ENCODE data around the gene KRT85. TPM values are rescaled to one million over a fixed set of nuclear protein-coding genes. Genes with fewer than 3 reads are reported as not detected.

The KRT85 gene
- total RNA-seq, 1 experiment from 2014 or later = not detected

DNA sequence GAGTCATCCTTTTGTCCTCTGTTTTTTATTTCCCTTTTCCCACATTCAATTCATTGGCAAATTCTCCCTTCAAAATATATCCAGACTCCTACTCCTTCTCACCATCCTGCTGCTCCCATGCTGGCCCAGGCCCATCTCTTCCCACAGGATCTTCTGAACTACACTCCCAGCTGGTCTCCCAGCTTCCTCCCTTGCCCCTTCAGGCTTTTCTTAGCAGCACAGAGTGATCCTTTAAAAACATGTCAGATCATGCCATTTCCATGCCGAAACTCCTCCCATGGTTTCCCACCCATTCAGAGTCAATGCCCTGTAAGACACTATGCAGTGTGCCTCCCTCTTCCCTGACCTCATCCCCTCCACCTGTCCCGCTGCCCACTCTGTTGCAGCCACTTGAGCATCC is 20.6 kb upstream of the KRT85 start:
- intact Hi-C loops (cut with micrococcal nuclease; ENCODE audit: unreplicated experiment) = no loop called here
- no TSS peak for BruUV-seq (replicated peaks)

DNA sequence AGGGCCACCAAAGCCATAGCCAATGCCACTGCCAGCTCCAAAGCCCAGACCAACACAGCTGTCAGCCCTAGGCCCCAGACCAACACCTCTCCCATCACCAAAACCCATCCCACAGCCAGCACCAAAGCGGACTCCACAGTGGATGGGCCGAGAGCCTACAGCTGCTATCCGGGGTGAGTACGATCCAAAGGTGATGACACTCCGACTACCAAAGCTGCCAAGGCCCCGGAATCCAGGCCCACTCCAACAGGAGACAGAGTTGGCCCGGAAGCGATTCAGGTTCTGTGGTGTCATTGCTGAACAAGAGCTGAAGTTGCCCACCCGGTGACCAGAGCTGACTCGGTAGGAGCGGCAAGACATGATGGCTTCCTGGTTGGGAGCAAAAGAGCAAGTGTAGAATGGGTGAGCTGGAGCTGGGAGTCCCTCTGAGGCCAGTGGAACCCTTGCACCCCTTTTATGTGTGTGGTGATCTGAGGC is 18.0 kb upstream of the KRT85 start, which contains the start of gene KRT84:
TSS of gene KRT84 (minus strand) at position 427 of the 477 bp plus-strand sequence. CDS start at position 360, 67 bp downstream.
- no TSS peak for BruUV-seq (replicated peaks)
- H3K9me3 ChIP-seq (ENCODE audit: insufficient read depth, low read depth) = no peaks in the 10 kb centered on the region
- no peak within 1 kb of the TSS for H3K27ac ChIP-seq
- TF ChIP-seq EZH2 (IDR thresholded peaks at IDR 0.05; ENCODE audit: low read depth) = no peak
- TF ChIP-seq, protein P1, sequence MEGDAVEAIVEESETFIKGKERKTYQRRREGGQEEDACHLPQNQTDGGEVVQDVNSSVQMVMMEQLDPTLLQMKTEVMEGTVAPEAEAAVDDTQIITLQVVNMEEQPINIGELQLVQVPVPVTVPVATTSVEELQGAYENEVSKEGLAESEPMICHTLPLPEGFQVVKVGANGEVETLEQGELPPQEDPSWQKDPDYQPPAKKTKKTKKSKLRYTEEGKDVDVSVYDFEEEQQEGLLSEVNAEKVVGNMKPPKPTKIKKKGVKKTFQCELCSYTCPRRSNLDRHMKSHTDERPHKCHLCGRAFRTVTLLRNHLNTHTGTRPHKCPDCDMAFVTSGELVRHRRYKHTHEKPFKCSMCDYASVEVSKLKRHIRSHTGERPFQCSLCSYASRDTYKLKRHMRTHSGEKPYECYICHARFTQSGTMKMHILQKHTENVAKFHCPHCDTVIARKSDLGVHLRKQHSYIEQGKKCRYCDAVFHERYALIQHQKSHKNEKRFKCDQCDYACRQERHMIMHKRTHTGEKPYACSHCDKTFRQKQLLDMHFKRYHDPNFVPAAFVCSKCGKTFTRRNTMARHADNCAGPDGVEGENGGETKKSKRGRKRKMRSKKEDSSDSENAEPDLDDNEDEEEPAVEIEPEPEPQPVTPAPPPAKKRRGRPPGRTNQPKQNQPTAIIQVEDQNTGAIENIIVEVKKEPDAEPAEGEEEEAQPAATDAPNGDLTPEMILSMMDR (conservative IDR thresholded peaks at IDR 0.05) = no peak
- no peaks in the 10 kb centered on the region for H3K9me2 ChIP-seq (ENCODE audit: insufficient read depth)
- intact Hi-C loops (cut with micrococcal nuclease; ENCODE audit: unreplicated experiment) = no loop called here
- ChIA-PET CTCF (no interaction called here), POLR2A (ENCODE audit: unreplicated experiment) (no interaction called here)
- no peaks in the 10 kb centered on the region for H4K20me1 ChIP-seq (ENCODE audit: insufficient read depth)
- no peaks in the 10 kb centered on the region for H3K4me1 ChIP-seq (replicated peaks; ENCODE audit: insufficient read depth)
- H2AFZ ChIP-seq = no peak within 1 kb of the TSS
- no peaks in the 10 kb centered on the region for H3K79me2 ChIP-seq (ENCODE audit: low read depth)
- no peak for DNase-seq
- H3K4me2 ChIP-seq = no peak within 1 kb of the TSS
- no peaks in the 10 kb centered on the region for H3F3A ChIP-seq (ENCODE audit: insufficient read depth, low read depth)
- no peaks in the 10 kb centered on the region for H3K27me3 ChIP-seq (ENCODE audit: insufficient read depth, low read depth)
- no peaks in the 10 kb centered on the region for H3K36me3 ChIP-seq (ENCODE audit: low read depth)
- no peak within 1 kb of the TSS for H3K4me3 ChIP-seq

More for the DNA sequence above, 20.6 kb upstream of the KRT85 start:
- Histone ChIP-seq H2AFZ (no peak overlapping the region), H3K9me3 (ENCODE audit: insufficient read depth, low read depth) (no peaks in the 10 kb centered on the region), H3K27ac (no peak overlapping the region), H3K27me3 (ENCODE audit: insufficient read depth, low read depth) (no peaks in the 10 kb centered on the region), H3K4me1 (replicated peaks; ENCODE audit: insufficient read depth) (no peaks in the 10 kb centered on the region), H3K36me3 (ENCODE audit: low read depth) (no peaks in the 10 kb centered on the region), H4K20me1 (ENCODE audit: insufficient read depth) (no peaks in the 10 kb centered on the region), H3K9me2 (ENCODE audit: insufficient read depth) (no peaks in the 10 kb centered on the region), H3K79me2 (ENCODE audit: low read depth) (no peaks in the 10 kb centered on the region), H3F3A (ENCODE audit: insufficient read depth, low read depth) (no peaks in the 10 kb centered on the region; the same call in 1 of the 2 replicates), H3K4me2 (no peak overlapping the region), H3K4me3 (no peak overlapping the region)
- no peak for DNase-seq
- no peak for TF ChIP-seq EZH2 (IDR thresholded peaks at IDR 0.05; ENCODE audit: low read depth)
- TF ChIP-seq, protein P1 (conservative IDR thresholded peaks at IDR 0.05) = no peak
- ChIA-PET POLR2A (ENCODE audit: unreplicated experiment) (no interaction called here), CTCF (no interaction called here)

DNA sequence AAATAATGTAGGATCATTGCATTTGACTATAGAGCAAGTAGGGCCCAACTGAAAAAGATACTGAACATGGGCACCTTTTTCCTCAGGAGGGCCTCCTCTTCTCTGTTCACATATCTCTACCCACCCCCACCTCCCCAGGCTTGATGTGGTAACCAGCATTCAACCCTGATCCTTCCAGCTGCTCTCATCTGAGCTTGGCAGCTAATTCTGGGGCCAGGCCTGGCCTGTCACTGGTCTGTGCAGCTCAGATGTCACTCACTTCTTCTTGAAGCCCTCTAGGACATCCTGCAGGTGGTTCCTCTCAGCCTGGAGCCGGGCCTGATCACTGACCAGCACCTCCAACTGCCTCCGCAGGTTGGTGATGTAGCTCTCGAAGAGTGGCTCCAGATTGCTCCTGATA is 16.1 kb upstream of the KRT85 start:
- Histone ChIP-seq H3F3A (ENCODE audit: insufficient read depth, low read depth) (no peaks in the 10 kb centered on the region), H2AFZ (no peak overlapping the region), H3K4me1 (replicated peaks; ENCODE audit: insufficient read depth) (no peaks in the 10 kb centered on the region), H3K79me2 (ENCODE audit: low read depth) (no peaks in the 10 kb centered on the region), H3K4me3 (no peak overlapping the region), H3K36me3 (ENCODE audit: low read depth) (no peaks in the 10 kb centered on the region), H3K27me3 (ENCODE audit: insufficient read depth, low read depth) (no peaks in the 10 kb centered on the region), H4K20me1 (ENCODE audit: insufficient read depth) (no peaks in the 10 kb centered on the region), H3K9me3 (ENCODE audit: insufficient read depth, low read depth) (no peaks in the 10 kb centered on the region), H3K27ac (no peak overlapping the region), H3K9me2 (ENCODE audit: insufficient read depth) (no peaks in the 10 kb centered on the region), H3K4me2 (no peak overlapping the region)
- no peak for DNase-seq
- BruUV-seq (replicated peaks) = no TSS peak
- TF ChIP-seq, protein P1 (conservative IDR thresholded peaks at IDR 0.05) = no peak
- TF ChIP-seq EZH2 (IDR thresholded peaks at IDR 0.05; ENCODE audit: low read depth) = no peak
- ChIA-PET POLR2A (ENCODE audit: unreplicated experiment) (no interaction called here), CTCF (interaction anchor here (0.6 kb wide), 2 partner anchors 15 to 236 kb away, joined by 5 to 14 read pairs; no protein-coding TSS in a partner anchor)
- intact Hi-C loops (cut with micrococcal nuclease; ENCODE audit: unreplicated experiment) = no loop called here

All from PC-9 (cell line).